GM19099 (cell line): Measurements from ENCODE around the gene METTL16.

Experiments
- POLR2A ChIP-seq: IDR thresholded peaks from 3 replicates; pipeline ENCODE4 v1.6.1; 2011; ENCODE audit warnings: low read depth; ENCODE audit not compliant: insufficient read length; ENCODE audit errors: extremely low read depth

METTL16 gene

GRCh38 chr17:2374549-2375285, 137.0 kb downstream of the METTL16 start:
- no peak for TF ChIP-seq POLR2A

GRCh38 chr17:2373179-2373578, 138.5 kb downstream of the METTL16 start:
- no peak for TF ChIP-seq POLR2A

- TF ChIP-seq POLR2A: no peak
Observed at GRCh38 chr17:2372681-2373080, 139.0 kb downstream of the METTL16 start.

GRCh38 chr17:2372180-2372579, 139.5 kb downstream of the METTL16 start:
- no peak for TF ChIP-seq POLR2A

- TF ChIP-seq POLR2A: no peak
Observed at GRCh38 chr17:2371183-2372130, 140.2 kb downstream of the METTL16 start.

- TF ChIP-seq POLR2A: no peak
Observed at GRCh38 chr17:2370211-2370589, 141.5 kb downstream of the METTL16 start.

GRCh38 chr17:2369551-2370210, 142.0 kb downstream of the METTL16 start:
- no peak for TF ChIP-seq POLR2A

GRCh38 chr17:2369039-2369438, 142.6 kb downstream of the METTL16 start:
- TF ChIP-seq POLR2A: no peak

GRCh38 chr17:2368359-2368758, 143.3 kb downstream of the METTL16 start:
- TF ChIP-seq POLR2A: no peak

GRCh38 chr17:2366747-2367494, 144.8 kb downstream of the METTL16 start:
- TF ChIP-seq POLR2A: no peak
